Neural cell (in vitro differentiated cells): ENCODE results near the gene NPW. TPM values are rescaled to one million over a fixed set of nuclear protein-coding genes. Genes with fewer than 3 reads are reported as not detected.

ENCODE experiments used
- H2AFZ ChIP-seq: fragments of 200-600, 300-800 bp; sonication (generic), shearing (Covaris generic); 2 replicates; pipeline ENCODE4 v1.6.0; 2014; ENCODE audit warnings: low read depth, mild to moderate bottlenecking, antibody characterized with exemption, low read length, moderate library complexity
- H3F3A ChIP-seq: fragments of 200-600 bp; shearing (Covaris generic); 2 replicates; pipeline ENCODE4 v1.6.1; 2016; ENCODE audit warnings: mild to moderate bottlenecking, moderate library complexity, mixed read lengths, antibody characterized with exemption, low read length; ENCODE audit not compliant: insufficient read depth, poor library complexity, severe bottlenecking
- H3K27ac ChIP-seq: fragments of 200-600, 300-800 bp; sonication (generic), shearing (Covaris generic); 2 replicates; pipeline ENCODE4 v1.5.1; 2014; ENCODE audit warnings: mild to moderate bottlenecking, low read length, moderate library complexity
- H3K27me3 ChIP-seq: fragments of 300-800, 200-600 bp; sonication (generic), shearing (Covaris generic); 2 replicates; pipeline ENCODE4 v1.6.0; 2014; ENCODE audit warnings: mild to moderate bottlenecking, low read depth, low read length, moderate library complexity; ENCODE audit not compliant: insufficient read depth
- H3K36me3 ChIP-seq: fragments of 300-800, 200-600 bp; sonication (generic), shearing (Covaris generic); 2 replicates; pipeline ENCODE4 v1.5.1; 2014; ENCODE audit warnings: mild to moderate bottlenecking, antibody characterized with exemption, low read length, moderate library complexity; ENCODE audit not compliant: insufficient read depth
- H3K4me2 ChIP-seq: fragments of 300-800, 200-600 bp; sonication (generic), shearing (Covaris generic); 2 replicates; pipeline ENCODE4 v1.6.0; 2014; ENCODE audit warnings: mild to moderate bottlenecking, low read length
- H3K4me3 ChIP-seq: fragments of 300-800, 200-600 bp; sonication (generic), shearing (Covaris generic); 2 replicates; pipeline ENCODE4 v1.5.1; 2014; ENCODE audit warnings: mild to moderate bottlenecking, low read length, moderate library complexity
- H3K79me2 ChIP-seq: fragments of 200-600 bp; shearing (Covaris generic); replicated peaks from 2 replicates; pipeline ENCODE4 v1.6.0; 2014; ENCODE audit warnings: mild to moderate bottlenecking, low read length, moderate library complexity; ENCODE audit not compliant: insufficient read depth
- H3K9ac ChIP-seq: fragments of 300-800, 200-600 bp; sonication (generic), shearing (Covaris generic); 2 replicates; pipeline ENCODE4 v1.6.1; 2016; ENCODE audit warnings: mild to moderate bottlenecking, low read length, mixed read lengths
- H3K9me2 ChIP-seq: fragments of 200-600 bp; shearing (Covaris generic); 2 replicates; pipeline ENCODE4 v1.6.1; 2016; ENCODE audit warnings: mild to moderate bottlenecking, low read length, mixed read lengths; ENCODE audit not compliant: insufficient read depth
- H3K9me3 ChIP-seq: fragments of 200-600, 300-800 bp; sonication (generic), shearing (Covaris generic); 2 replicates; pipeline ENCODE4 v1.6.1; 2016; ENCODE audit warnings: mild to moderate bottlenecking, mixed run types, low read length, moderate library complexity, mixed read lengths
- H4K20me1 ChIP-seq: fragments of 200-600 bp; shearing (Covaris generic); 2 replicates; pipeline ENCODE4 v1.6.1; 2016; ENCODE audit warnings: mild to moderate bottlenecking, mixed run types; ENCODE audit not compliant: insufficient read depth
- CTCF ChIP-seq: fragments of 450-650 bp; IDR thresholded peaks from 2 replicates; pipeline ENCODE4 v1.5.1; 2014; ENCODE audit warnings: antibody characterized with exemption, mild to moderate bottlenecking, moderate library complexity; ENCODE audit not compliant: poor library complexity, severe bottlenecking
- EP300 ChIP-seq: fragments of 450-650 bp; conservative IDR thresholded peaks from 2 replicates; pipeline ENCODE4 v1.6.1; 2014; ENCODE audit warnings: antibody characterized with exemption, mild to moderate bottlenecking, moderate library complexity; ENCODE audit not compliant: poor library complexity, severe bottlenecking
- EZH2 ChIP-seq: fragments of 200-600, 300-800 bp; shearing (Covaris generic), sonication (generic); IDR thresholded peaks from 2 replicates; pipeline ENCODE4 v1.6.1; 2014; ENCODE audit warnings: antibody characterized with exemption, low read length, borderline replicate concordance, mild to moderate bottlenecking; ENCODE audit not compliant: insufficient read depth, poor library complexity, severe bottlenecking
- MXI1 ChIP-seq: fragments of 450-650 bp; conservative IDR thresholded peaks from 2 replicates; pipeline ENCODE4 v1.6.1; 2014; ENCODE audit warnings: antibody characterized with exemption, mild to moderate bottlenecking; ENCODE audit not compliant: poor library complexity, severe bottlenecking
- POLR2AphosphoS5 ChIP-seq: IDR thresholded peaks from 2 replicates; pipeline ENCODE4 v1.6.1; 2012
- RAD21 ChIP-seq: fragments of 450-650 bp; conservative IDR thresholded peaks from 2 replicates; pipeline ENCODE4 v1.6.1; 2014; ENCODE audit warnings: antibody characterized with exemption, mild to moderate bottlenecking, moderate library complexity
- REST ChIP-seq: IDR thresholded peaks from 2 replicates; pipeline ENCODE4 v1.6.1; 2012; ENCODE audit warnings: borderline replicate concordance
- SMC3 ChIP-seq: fragments of 450-650 bp; conservative IDR thresholded peaks from 2 replicates; pipeline ENCODE4 v1.6.1; 2014; ENCODE audit warnings: antibody characterized with exemption, mild to moderate bottlenecking, moderate library complexity; ENCODE audit not compliant: poor library complexity
- TAF1 ChIP-seq: IDR thresholded peaks from 2 replicates; pipeline ENCODE4 v1.6.1; 2012; ENCODE audit warnings: low read depth
- polyA plus RNA-seq: library from polyadenylated mRNA; depleted of rRNA; stranded (reverse); fragments of >200 nt; gene quantifications from 2 replicates; pipeline ENCODE4 v1.2.3, GENCODE V29; 2014

NPW gene
- polyA plus RNA-seq, 1 donor from 2014 or later, result not detected

- H3K9ac ChIP-seq, result no peak overlapping the region
- TF ChIP-seq MXI1 (no peak), TAF1 (no peak), CTCF (no peak), EP300 (no peak), EZH2 (no peak), REST (no peak), RAD21 (no peak), SMC3 (no peak), POLR2AphosphoS5 (no peak)
- no peak overlapping the region for H2AFZ ChIP-seq
- H3K79me2 ChIP-seq, result peaks cover 13% of the 10 kb centered on the region
- H3K27me3 ChIP-seq, result no peaks in the 10 kb centered on the region
- H3K4me3 ChIP-seq, result no peak overlapping the region
- H3F3A ChIP-seq, result no peaks in the 10 kb centered on the region
- H3K36me3 ChIP-seq, result no peaks in the 10 kb centered on the region
- H4K20me1 ChIP-seq, result no peaks in the 10 kb centered on the region
- no peaks in the 10 kb centered on the region for H3K9me3 ChIP-seq
- H3K9me2 ChIP-seq, result no peaks in the 10 kb centered on the region
- H3K4me2 ChIP-seq, result no peak overlapping the region
- H3K27ac ChIP-seq, result no peak overlapping the region
These were observed 17.9 kb upstream of the NPW start for GRCh38 chr16:2001456-2002355.

GRCh38 chr16:2002406-2003230, 17.0 kb upstream of the NPW start:
- Histone ChIP-seq H3F3A (no peaks in the 10 kb centered on the region), H3K36me3 (no peaks in the 10 kb centered on the region), H3K4me3 (no peak overlapping the region), H3K27ac (no peak overlapping the region), H2AFZ (no peak overlapping the region), H4K20me1 (no peaks in the 10 kb centered on the region), H3K9me3 (no peaks in the 10 kb centered on the region), H3K27me3 (no peaks in the 10 kb centered on the region), H3K79me2 (peaks cover 23% of the 10 kb centered on the region), H3K9ac (no peak overlapping the region), H3K9me2 (no peaks in the 10 kb centered on the region), H3K4me2 (no peak overlapping the region)
- TF ChIP-seq EP300, result no peak
